IMR-90 (cell line): ENCODE measurements around the gene ZNF341. TPM values are rescaled to one million over a fixed set of nuclear protein-coding genes. Genes with fewer than 3 reads are reported as not detected.

Experiments used
- ATAC-seq: fragments of 200-7000 bp; cut with Tn5 transposase; 2 replicates; pipeline ENCODE4 v1.9.1; 2020; ENCODE audit warnings: low read depth, mild to moderate bottlenecking, moderate library complexity
- BruUV-seq: library from RNA; stranded (reverse); fragments of 400-500 nt; replicated peaks from 2 replicates; lab custom pipeline; 2021; lab: Mats Ljungman, UMichigan
- CTCF ChIA-PET: fragments of 300-600 bp; formaldehyde crosslinking; extraction: SDS; loops from one replicate; lab custom pipeline; 2021; ENCODE audit warnings: antibody characterized with exemption; lab: Yijun Ruan, JAX
- POLR2A ChIA-PET: fragments of 300-600 bp; sonication (Branson Sonifier 250); formaldehyde crosslinking; loops from one replicate; lab custom pipeline; 2022; ENCODE audit warnings: antibody characterized with exemption; ENCODE audit not compliant: unreplicated experiment; lab: Charles Lee
- DNase-seq: peaks from one replicate; pipeline ENCODE4 v3.0.0; 2013
- H2AFZ ChIP-seq: replicated peaks from 2 replicates; pipeline ENCODE3; 2013; ENCODE audit warnings: low read length, mild to moderate bottlenecking; ENCODE audit not compliant: poor library complexity
- H2AK5ac ChIP-seq: 2 replicates; pipeline ENCODE4 v1.6.1; 2013; ENCODE audit warnings: low read depth, low read length, inconsistent platforms
- H2AK9ac ChIP-seq: replicated peaks from 2 replicates; pipeline ENCODE3; 2013; ENCODE audit warnings: mild to moderate bottlenecking, low read depth, low read length, moderate library complexity; ENCODE audit not compliant: poor library complexity
- H2BK120ac ChIP-seq: 2 replicates; pipeline ENCODE4 v1.6.1; 2013; ENCODE audit warnings: low read depth, low read length, inconsistent platforms
- H2BK15ac ChIP-seq: 3 replicates; pipeline ENCODE4 v1.6.1; 2013; ENCODE audit warnings: low read depth, low read length, inconsistent platforms
- H2BK20ac ChIP-seq: 2 replicates; pipeline ENCODE4 v1.6.1; 2013; ENCODE audit warnings: low read depth, mild to moderate bottlenecking, inconsistent platforms, low read length, moderate library complexity
- H2BK5ac ChIP-seq: 2 replicates; pipeline ENCODE4 v1.6.1; 2013; ENCODE audit warnings: mild to moderate bottlenecking, low read depth, low read length, inconsistent platforms; ENCODE audit not compliant: poor library complexity, severe bottlenecking
- H3K14ac ChIP-seq: replicated peaks from 2 replicates; pipeline ENCODE4 v1.6.1; 2013; ENCODE audit warnings: low read depth, low read length, inconsistent platforms
- H3K18ac ChIP-seq: 2 replicates; pipeline ENCODE4 v1.6.1; 2013; ENCODE audit warnings: low read depth, low read length, control low read depth
- H3K23ac ChIP-seq: 2 replicates; pipeline ENCODE4 v1.6.1; 2013; ENCODE audit warnings: low read depth, low read length, inconsistent platforms
- H3K27ac ChIP-seq: 2 replicates; pipeline ENCODE4 v1.5.1; 2013; ENCODE audit warnings: mild to moderate bottlenecking, control low read depth, low read length; ENCODE audit not compliant: insufficient read depth
- H3K27me3 ChIP-seq: 2 replicates; pipeline ENCODE4 v1.6.1; 2013; ENCODE audit warnings: low read length; ENCODE audit not compliant: control insufficient read depth, insufficient read depth
- H3K36me3 ChIP-seq: 2 replicates; pipeline ENCODE4 v1.6.1; 2013; ENCODE audit warnings: low read length, mixed read lengths; ENCODE audit not compliant: control insufficient read depth, insufficient read depth
- H3K4ac ChIP-seq: 2 replicates; pipeline ENCODE4 v1.6.1; 2013; ENCODE audit warnings: low read depth, low read length, inconsistent platforms
- H3K4me1 ChIP-seq: 2 replicates; pipeline ENCODE4 v1.6.1; 2013; ENCODE audit warnings: low read length, mixed read lengths; ENCODE audit not compliant: control insufficient read depth, insufficient read depth
- H3K4me2 ChIP-seq: 2 replicates; pipeline ENCODE4 v1.6.1; 2013; ENCODE audit warnings: low read depth, mild to moderate bottlenecking, control low read depth, low read length, moderate library complexity
- H3K4me3 ChIP-seq: 2 replicates; pipeline ENCODE4 v1.5.1; 2013; ENCODE audit warnings: low read depth, mild to moderate bottlenecking, control low read depth, low read length, moderate library complexity; ENCODE audit not compliant: insufficient read depth
- H3K56ac ChIP-seq: 2 replicates; pipeline ENCODE4 v1.6.1; 2013; ENCODE audit warnings: low read length, inconsistent platforms; ENCODE audit not compliant: insufficient read depth; ENCODE audit errors: extremely low read depth
- H3K79me1 ChIP-seq, 2 experiments: 2 replicates each; pipeline ENCODE4 v1.6.1; 2013; ENCODE audit warnings: low read length in 2 of 2, inconsistent platforms in 1 of 2, low read depth in 1 of 2
- H3K9ac ChIP-seq: 2 replicates; pipeline ENCODE4 v1.6.1; 2013; ENCODE audit warnings: low read depth, low read length, control low read depth
- H3K9me1 ChIP-seq: 2 replicates; pipeline ENCODE4 v1.6.1; 2013; ENCODE audit warnings: low read length, inconsistent platforms; ENCODE audit not compliant: insufficient read depth
- H3K9me3 ChIP-seq: 2 replicates; pipeline ENCODE4 v1.6.1; 2013; ENCODE audit warnings: low read length; ENCODE audit not compliant: control insufficient read depth, insufficient read depth
- H4K20me1 ChIP-seq: 2 replicates; pipeline ENCODE4 v1.6.1; 2013; ENCODE audit warnings: low read length, inconsistent platforms; ENCODE audit not compliant: insufficient read depth
- H4K5ac ChIP-seq: 2 replicates; pipeline ENCODE4 v1.6.1; 2013; ENCODE audit warnings: mild to moderate bottlenecking, low read depth, low read length, control low read depth
- H4K8ac ChIP-seq, 2 experiments: 2 replicates each; pipeline ENCODE4 v1.6.1; 2013; ENCODE audit warnings: low read depth in 2 of 2, low read length in 2 of 2, control low read depth in 1 of 2, inconsistent platforms in 1 of 2
- H4K91ac ChIP-seq: 2 replicates; pipeline ENCODE4 v1.6.1; 2013; ENCODE audit warnings: low read depth, low read length, inconsistent platforms; ENCODE audit not compliant: insufficient read depth
- BHLHE40 ChIP-seq: fragments of 150-350 bp; IDR thresholded peaks from 2 replicates; pipeline ENCODE4 v1.6.1; 2016; ENCODE audit warnings: mild to moderate bottlenecking, low read depth, low read length
- CEBPB ChIP-seq: IDR thresholded peaks from 2 replicates; pipeline ENCODE4 v1.6.1; 2012; ENCODE audit warnings: low read depth, low read length, improper control_type of control experiment
- CTCF ChIP-seq: conservative IDR thresholded peaks from 2 replicates; pipeline ENCODE4 v1.5.1; 2012; ENCODE audit warnings: mild to moderate bottlenecking, low read depth, low read length, improper control_type of control experiment
- ELK1 ChIP-seq: fragments of 150-350 bp; IDR thresholded peaks from 2 replicates; pipeline ENCODE4 v1.6.1; 2016; ENCODE audit warnings: low read depth, mild to moderate bottlenecking, low read length, moderate library complexity, borderline replicate concordance
- MAFK ChIP-seq: IDR thresholded peaks from 2 replicates; pipeline ENCODE4 v1.6.1; 2012; ENCODE audit warnings: low read depth, low read length, improper control_type of control experiment
- MAZ ChIP-seq: IDR thresholded peaks from 2 replicates; pipeline ENCODE4 v1.6.1; 2012; ENCODE audit warnings: low read depth, mild to moderate bottlenecking, low read length, improper control_type of control experiment, moderate library complexity, borderline replicate concordance
- MXI1 ChIP-seq: IDR thresholded peaks from 2 replicates; pipeline ENCODE4 v1.6.1; 2012; ENCODE audit warnings: low read depth, mild to moderate bottlenecking, low read length, moderate library complexity, borderline replicate concordance
- NFE2L2 ChIP-seq: fragments of 150-350 bp; IDR thresholded peaks from 2 replicates; pipeline ENCODE4 v1.6.1; 2016; ENCODE audit warnings: low read depth, mild to moderate bottlenecking, low read length
- POLR2A ChIP-seq: IDR thresholded peaks from 2 replicates; pipeline ENCODE4 v1.6.1; 2012; ENCODE audit warnings: mild to moderate bottlenecking, low read depth, low read length
- RFX5 ChIP-seq: IDR thresholded peaks from 2 replicates; pipeline ENCODE4 v1.8.0; 2012; ENCODE audit warnings: low read depth, mild to moderate bottlenecking, low read length, moderate library complexity
- SMC3 ChIP-seq: fragments of 150-350 bp; IDR thresholded peaks from 2 replicates; pipeline ENCODE4 v1.6.1; 2016; ENCODE audit warnings: low read depth, mild to moderate bottlenecking, antibody characterized with exemption, low read length, moderate library complexity
- USF2 ChIP-seq: fragments of 150-350 bp; IDR thresholded peaks from 2 replicates; pipeline ENCODE4 v1.6.1; 2017; ENCODE audit warnings: mild to moderate bottlenecking, antibody characterized with exemption, low read length, low read depth
- WGBS, 2 experiments: methylation state at CpG; one replicate each; pipeline versions ENCODE4 v1.1.5 to v1.1.7; 2013; ENCODE audit warnings: missing lambda C conversion rate in 2 of 2; ENCODE audit not compliant: insufficient read length in 1 of 2; ENCODE audit errors: extremely low coverage in 2 of 2; 5-methylcytosine and 5-hydroxymethylcytosine counted together
- dilution Hi-C: fragments of 300-500 bp; cut with HindIII; formaldehyde crosslinking; loops from one replicate; pipeline ENCODE4 v1.14.3; 2018; ENCODE audit warnings: low sequenced_read_pairs; ENCODE audit not compliant: unreplicated experiment
- in situ Hi-C: fragments of 300-500 bp; cut with MboI; formaldehyde crosslinking; loops from 3 replicates; pipeline ENCODE4 v1.14.3; 2019; ENCODE audit warnings: low sequenced_read_pairs, inconsistent platforms, mixed read lengths
- intact Hi-C: fragments of 100-400 bp; cut with micrococcal nuclease; formaldehyde crosslinking; loops from 2 replicates; pipeline ENCODE4 v1.10.0; 2022
- polyA plus RNA-seq, 3 experiments: library from polyadenylated mRNA; depleted of rRNA; stranded (reverse); fragments of >200 nt; gene quantifications; 2 replicates each; pipeline ENCODE4 v1.2.3, GENCODE V29; 2012; ENCODE audit warnings: low replicate concordance in 1 of 3
- total RNA-seq: library from RNA; depleted of rRNA; stranded (reverse); fragments of >200 nt; gene quantifications from 2 replicates; pipeline ENCODE4 v1.2.3, GENCODE V29; 2012

Gene ZNF341
- total and polyA plus RNA-seq, 2 of the 4 experiments (the other 2 are of a cell fraction), result 1.1 to 3.4 TPM

GRCh38 chr20:33725607-33726264, 6.1 kb upstream of the ZNF341 start:
- no CpG with 5 or more reads among the region's 7 CpGs for WGBS, 2 experiments
- TF ChIP-seq MAZ (no peak), USF2 (no peak), POLR2A (no peak), MAFK (no peak), BHLHE40 (no peak), NFE2L2 (no peak), CEBPB (no peak), ELK1 (no peak), SMC3 (no peak), CTCF (no peak), RFX5 (no peak), MXI1 (no peak)
- no peak overlapping the region for H3K4ac ChIP-seq
- in situ Hi-C loops (no loop called here), dilution Hi-C loops (no loop called here), intact Hi-C loops (no loop called here)
- H3K56ac ChIP-seq, result no peak overlapping the region
- H2BK20ac ChIP-seq, result no peak overlapping the region
- H4K91ac ChIP-seq, result no peak overlapping the region
- H3K14ac ChIP-seq, result no peak overlapping the region
- H3K18ac ChIP-seq, result no peak overlapping the region
- H3K27ac ChIP-seq, result no peak overlapping the region
- 0 out of 2 replicates have a peak, but pooled peaks cover 3% of the 10 kb centered on the region for H3K9me1 ChIP-seq
- H4K8ac ChIP-seq, result no peak overlapping the region
- no peaks in the 10 kb centered on the region for H3K79me1 ChIP-seq
- BruUV-seq, result no TSS peak
- no peak overlapping the region for H4K5ac ChIP-seq
- no peak overlapping the region for H2BK5ac ChIP-seq
- DNase-seq (no peak), ATAC-seq (no peak)
- no peak overlapping the region for H2BK15ac ChIP-seq
- no peak overlapping the region for H3K4me2 ChIP-seq
- H2BK120ac ChIP-seq, result no peak overlapping the region
- no peaks in the 10 kb centered on the region; the same call in 1 of the 2 replicates for H3K27me3 ChIP-seq
- H2AFZ ChIP-seq, result peak overlapping the region; percentile 21
- no peaks in the 10 kb centered on the region for H3K4me1 ChIP-seq
- CTCF ChIA-PET, result no interaction called here
- H4K20me1 ChIP-seq, result no peaks in the 10 kb centered on the region
- no peak overlapping the region for H2AK5ac ChIP-seq
- no peak overlapping the region for H3K4me3 ChIP-seq
- peak overlapping the region; percentile 50 for H2AK9ac ChIP-seq
- no peak overlapping the region for H3K23ac ChIP-seq
- POLR2A ChIA-PET, result no interaction called here
- H3K36me3 ChIP-seq, result no peaks in the 10 kb centered on the region
- H3K9me3 ChIP-seq, result no peaks in the 10 kb centered on the region
- H3K9ac ChIP-seq, result no peak overlapping the region
